HEK293T (cell line): ENCODE results near the gene OR2A7.
"Not testable (repeated sequence)": the region's sequence is repeated elsewhere in the genome, so short reads cannot be mapped to it uniquely, and the experiment has no call there.

Source experiments
- CTCF ChIA-PET: fragments of 350-600 bp; formaldehyde crosslinking; extraction: SDS; loops from one replicate; lab custom pipeline; 2021; ENCODE audit warnings: antibody characterized with exemption, inconsistent platforms; lab: Yijun Ruan, JAX
- POLR2A ChIA-PET: fragments of 350-600 bp; formaldehyde crosslinking; extraction: SDS; loops from one replicate; lab custom pipeline; 2020; ENCODE audit warnings: antibody characterized with exemption, inconsistent platforms; lab: Yijun Ruan, JAX
- DNase-seq: peaks from one replicate; pipeline ENCODE4 v3.0.0; 2012; ENCODE audit warnings: mixed read lengths; ENCODE audit errors: extremely low spot score

The OR2A7 gene

GRCh38 chr7:144219149-144219548, 45.4 kb downstream of the OR2A7 start:
- CTCF ChIA-PET, DNase-seq, POLR2A ChIA-PET: not testable (repeated sequence)

DNA sequence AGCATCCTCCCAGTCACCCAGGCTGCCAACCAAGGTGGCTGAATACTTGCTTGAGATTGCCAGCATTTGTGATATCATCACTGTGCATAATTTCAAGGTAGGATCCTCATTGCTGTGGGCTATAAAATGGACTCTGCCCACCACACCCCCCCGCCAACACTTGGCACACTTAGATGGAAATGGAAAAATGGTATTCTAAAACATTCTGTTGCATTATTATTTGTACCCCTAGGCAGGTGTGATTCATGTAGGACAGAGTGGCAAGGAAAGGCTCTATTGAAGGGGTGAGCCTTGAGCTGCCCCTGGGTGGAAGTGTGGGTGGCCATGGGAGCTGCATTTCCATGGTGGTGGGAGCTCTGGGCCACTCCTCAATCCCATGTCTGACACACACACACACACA, 46.0 kb downstream of the OR2A7 start:
- POLR2A ChIA-PET, CTCF ChIA-PET, DNase-seq: not testable (repeated sequence)

DNA sequence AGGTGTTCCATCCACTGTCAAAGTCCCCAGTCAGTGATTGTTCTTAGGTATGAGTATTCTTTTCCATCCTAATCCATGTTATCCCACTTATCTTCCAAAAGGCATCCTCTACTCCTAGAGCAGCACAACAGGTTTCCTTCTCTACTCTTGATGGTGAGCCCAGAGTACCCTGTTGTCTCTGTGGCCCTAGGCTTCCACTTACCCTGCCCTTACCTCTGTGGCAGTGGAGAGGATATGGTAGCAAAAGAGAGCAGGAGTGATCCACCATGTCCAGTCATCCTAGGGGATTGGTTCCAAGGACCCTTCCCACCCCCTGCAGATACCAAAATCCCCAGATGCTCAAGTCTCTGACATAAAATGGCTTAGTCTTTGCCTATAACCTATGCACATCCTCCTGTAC, 47.4 kb downstream of the OR2A7 start:
- CTCF ChIA-PET = not testable (repeated sequence)

More for the DNA sequence above, 47.4 kb downstream of the OR2A7 start:
- POLR2A ChIA-PET, DNase-seq: not testable (repeated sequence)
